HG02870 (cell line): ENCODE results near the gene SHISA7.
A peak's percentile ranks its signal among the peaks of the same experiment; 100 is the strongest.

Source experiments
- ATAC-seq: cut with Tn5 transposase; IDR thresholded peaks from one replicate; pipeline ENCODE4 v1.9.1; 2021; ENCODE audit warnings: mild to moderate bottlenecking, moderate library complexity; ENCODE audit not compliant: unreplicated experiment

The SHISA7 gene

DNA sequence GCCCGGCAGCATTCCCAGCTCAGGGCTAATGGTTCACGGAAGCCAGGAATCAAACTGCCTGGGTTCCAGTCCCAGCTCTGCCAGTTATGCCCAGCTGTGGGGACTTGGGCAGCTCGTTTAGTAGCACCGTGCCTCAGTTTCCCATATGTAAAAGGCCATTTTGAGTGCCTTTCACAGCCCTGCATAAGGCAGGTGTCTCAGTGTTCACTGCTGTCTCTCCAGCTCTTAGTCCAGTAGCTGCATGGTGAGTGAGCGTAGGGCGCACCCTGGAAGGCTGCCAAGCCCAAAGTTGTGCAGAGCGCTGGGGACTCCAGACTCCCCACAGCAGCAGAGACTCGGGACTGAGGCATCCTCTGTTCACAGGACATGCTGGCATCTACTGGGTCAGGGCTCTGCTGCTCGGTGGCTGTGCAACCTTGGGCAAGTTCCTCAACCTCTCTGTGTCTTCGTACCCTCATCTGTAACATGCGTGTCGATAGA, 51.9 kb downstream of the SHISA7 start:
- ATAC-seq, result no peak

DNA sequence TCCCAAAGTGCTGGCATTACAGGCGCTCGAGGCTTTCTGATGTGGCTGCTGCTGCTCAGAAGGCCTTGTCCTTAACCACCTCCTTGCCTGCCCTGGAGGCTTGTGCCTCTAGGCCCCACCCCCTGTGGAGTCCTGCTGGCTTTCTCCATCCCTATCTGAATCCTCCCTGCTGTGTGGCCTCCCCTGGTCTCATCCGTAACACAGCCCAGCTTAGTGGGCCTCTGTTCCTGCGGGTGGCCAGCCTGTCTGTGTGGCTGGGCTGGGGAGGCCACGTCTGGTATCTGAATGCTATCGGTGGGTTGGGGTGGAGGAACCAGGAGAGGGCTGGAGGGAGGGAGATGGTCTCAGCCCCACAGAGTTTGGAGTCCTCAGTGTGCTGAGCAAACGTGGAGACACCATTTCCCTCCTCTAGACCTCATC, 52.6 kb downstream of the SHISA7 start:
- no peak for ATAC-seq

GRCh38 chr19:55389386-55390317, 53.4 kb downstream of the SHISA7 start:
- ATAC-seq, result no peak

DNA sequence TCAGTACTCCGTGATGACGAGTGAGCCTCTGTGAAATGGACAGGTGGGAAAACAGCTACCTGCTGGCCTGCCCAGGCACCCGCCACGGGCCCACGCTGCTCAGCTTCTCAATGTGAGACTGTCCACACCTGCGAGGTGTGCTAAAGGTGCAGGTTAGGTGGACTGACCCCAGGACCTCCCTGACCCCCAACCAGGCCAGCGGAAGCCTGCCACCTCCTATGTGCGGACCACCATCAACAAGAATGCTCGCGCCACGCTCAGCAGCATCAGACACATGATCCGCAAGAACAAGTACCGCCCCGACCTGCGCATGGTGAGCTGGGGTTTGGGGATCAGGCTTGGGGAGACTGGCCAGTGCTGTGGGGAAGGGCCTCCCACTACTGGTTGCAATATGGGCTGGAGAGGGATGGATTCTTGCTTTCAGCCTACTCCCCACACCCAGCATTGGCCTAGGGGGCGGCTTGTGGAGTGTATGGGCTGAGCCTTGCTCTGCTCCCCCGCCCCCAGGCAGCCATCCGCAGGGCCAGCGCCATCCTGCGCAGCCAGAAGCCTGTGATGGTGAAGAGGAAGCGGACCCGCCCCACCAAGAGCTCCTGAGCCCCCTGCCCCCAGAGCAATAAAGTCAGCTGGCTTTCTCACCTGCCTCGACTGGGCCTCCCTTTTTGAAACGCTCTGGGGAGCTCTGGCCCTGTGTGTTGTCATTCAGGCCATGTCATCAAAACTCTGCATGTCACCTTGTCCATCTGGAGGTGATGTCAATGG, 55.2 kb downstream of the SHISA7 start:
- no peak for ATAC-seq

DNA sequence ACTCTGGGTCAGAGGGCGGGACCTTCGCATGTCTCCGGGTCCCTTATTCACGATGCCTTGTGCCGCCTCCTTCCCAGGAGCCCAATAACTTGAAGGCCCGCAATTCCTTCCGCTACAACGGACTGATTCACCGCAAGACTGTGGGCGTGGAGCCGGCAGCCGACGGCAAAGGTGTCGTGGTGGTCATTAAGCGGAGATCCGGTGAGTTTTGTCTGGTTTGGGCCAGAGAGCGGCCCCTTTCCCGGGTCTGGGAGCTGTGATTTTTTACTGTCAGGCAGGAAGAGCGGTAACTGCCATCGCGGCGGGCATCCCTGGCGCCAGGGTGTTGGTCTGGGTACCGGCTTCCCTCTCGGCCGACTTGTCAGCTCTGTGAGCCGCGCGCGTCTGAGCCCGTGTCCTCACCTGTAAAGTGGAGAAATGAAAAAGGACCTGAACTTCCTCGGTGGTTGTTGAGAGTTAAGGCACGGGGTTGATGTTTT, 56.6 kb downstream of the SHISA7 start:
- ATAC-seq, result no peak

DNA sequence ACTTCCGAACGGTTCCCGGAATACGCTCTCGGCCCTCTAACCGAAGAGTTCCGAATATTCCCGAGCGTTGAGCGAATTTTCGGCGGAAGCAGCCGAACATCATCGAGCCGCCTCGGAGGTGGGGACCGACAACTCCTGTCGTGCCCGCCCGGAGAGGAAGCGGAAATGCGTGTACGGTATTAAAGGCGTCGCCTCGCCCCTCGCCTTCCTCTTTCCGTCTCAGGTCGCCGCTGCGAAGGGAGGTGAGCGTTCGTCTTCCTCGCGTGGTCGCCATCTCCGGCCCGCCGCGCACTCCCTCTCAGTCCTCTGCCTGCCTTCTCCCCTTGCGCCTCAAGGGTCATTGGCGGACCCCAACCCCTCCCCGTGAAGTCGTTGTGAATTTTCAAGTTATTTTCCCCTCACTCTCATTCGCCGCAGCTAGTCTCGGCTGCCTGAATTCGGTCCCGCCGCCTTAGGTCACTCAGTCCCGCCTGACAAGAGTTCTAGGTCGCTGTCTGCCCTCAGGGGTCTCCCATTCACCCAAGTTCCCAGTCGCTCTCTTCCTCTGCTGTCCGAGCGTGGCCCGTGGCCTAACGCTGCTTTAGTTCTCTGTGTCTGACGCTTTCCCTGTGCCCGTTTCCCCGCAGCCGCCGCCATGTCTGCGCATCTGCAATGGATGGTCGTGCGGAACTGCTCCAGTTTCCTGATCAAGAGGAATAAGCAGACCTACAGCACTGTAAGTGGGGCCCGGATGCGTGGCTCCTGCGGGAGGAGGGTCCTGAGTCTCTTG, 57.2 kb downstream of the SHISA7 start, which contains the start of gene RPL28:
Gene RPL28 (plus strand): TSS at position 209 of the 769 bp plus-strand sequence. CDS start 426 bp downstream, at position 635.
- ATAC-seq, result peak; percentile 71

- peak; percentile 51 for ATAC-seq
These were observed 58.0 kb downstream of the SHISA7 start for GRCh38 chr19:55384920-55385723.

- no peak for ATAC-seq
These were observed 58.8 kb downstream of the SHISA7 start, which contains the start of gene TMEM238 for GRCh38 chr19:55384131-55384919. Gene TMEM238 (minus strand): TSS chr19:55384292. CDS start chr19:55384259, 33 bp downstream.

- no peak for ATAC-seq
These were observed 59.6 kb downstream of the SHISA7 start for GRCh38 chr19:55383279-55384130.

DNA sequence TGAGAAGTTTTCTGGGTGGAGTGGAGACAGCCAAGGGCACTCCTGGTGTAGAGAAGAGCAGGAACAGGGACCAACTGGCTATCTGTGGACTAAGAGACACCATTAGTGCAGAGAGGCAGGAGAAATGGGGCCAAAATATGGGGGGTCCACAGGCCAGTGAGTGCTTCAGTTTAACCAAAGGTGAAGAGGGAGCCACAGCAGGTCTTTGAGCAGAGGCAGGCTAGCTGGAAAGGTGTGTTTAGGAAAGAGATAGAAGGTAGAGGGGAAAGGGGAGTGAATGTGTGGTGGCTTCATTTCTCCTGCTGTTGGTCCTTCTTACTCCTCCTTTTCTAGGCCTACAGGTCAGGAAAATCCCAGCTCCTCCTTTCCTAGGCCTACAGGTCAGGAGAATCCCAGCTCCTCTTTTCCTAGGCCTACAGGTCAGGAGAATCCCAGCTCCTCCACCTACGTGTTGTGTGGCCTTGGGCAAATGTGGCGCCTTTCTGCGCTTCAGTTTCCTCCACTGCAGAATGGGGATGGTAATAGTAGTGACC, 60.5 kb downstream of the SHISA7 start:
- ATAC-seq, result no peak

DNA sequence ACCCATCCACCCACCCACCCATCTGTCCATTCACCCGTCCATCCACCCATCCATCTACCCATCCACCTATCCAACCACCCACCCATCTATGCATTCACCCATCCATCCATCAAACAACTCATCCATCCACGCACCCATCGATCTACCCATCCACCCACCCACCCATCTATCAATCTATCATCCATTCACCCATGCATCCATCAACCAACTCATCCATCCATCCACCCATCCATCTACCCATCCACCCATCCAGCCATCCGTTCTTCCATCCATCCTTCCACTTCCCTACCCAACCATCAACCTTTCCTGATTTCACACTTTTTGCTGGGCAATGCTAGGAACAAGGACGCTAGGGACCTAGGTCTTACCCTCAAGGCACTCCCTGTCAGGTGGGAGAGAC, 61.1 kb downstream of the SHISA7 start:
- ATAC-seq, result no peak

- ATAC-seq, result no peak
These were observed 63.9 kb downstream of the SHISA7 start for GRCh38 chr19:55379174-55379573.
